Measurements from ENCODE around the gene CCDC148. TPM values are rescaled to one million over a fixed set of nuclear protein-coding genes. Genes with fewer than 3 reads are reported as not detected.

The CCDC148 gene
- total RNA-seq (0.56 TPM in 1 of 2 replicates, not detected in the other), polyA plus RNA-seq (not detected in 2 replicates), polyA minus RNA-seq (not detected in 2 replicates)
- 0.02 TPM for total RNA-seq (2013)

GRCh38 chr2:158456309-158457066, at the start of gene CCDC148, which contains the start of gene PKP4:
Gene CCDC148, minus strand, starts transcription at chr2:158456753. Its CDS starts 314 bp downstream, at chr2:158456439.
Gene PKP4, plus strand, starts transcription at chr2:158456952. Its CDS starts 76,233 bp downstream, at chr2:158533185.
- H3K27ac Mint-ChIP-seq, result peak within 1 kb of the TSS; percentile 69
- Histone ChIP-seq H3K4me3 (ENCODE audit: control extremely low read depth in 1 of 5, extremely low read depth in 1 of 5, insufficient read depth in 1 of 5, low read depth in 2 of 5, low read length in 4 of 5) (peak within 1 kb of the TSS; percentile 57 to 83 (median 69)), H3K4me2 (replicated peaks; ENCODE audit: low read depth, low read length, poor library complexity, severe bottlenecking) (peak within 1 kb of the TSS; percentile 93)

More at GRCh38 chr2:158456309-158457066, at the start of gene CCDC148, which contains the start of gene PKP4:
- intact Hi-C loops (cut with micrococcal nuclease), result loop anchor here (5.0 to 10.0 kb wide), 4 partner anchors 264 to 1446 kb away; partner anchors contain the start of genes ACVR1, LY75 and WDSUB1
- peak within 1 kb of the TSS; percentile 70 for H3K9ac ChIP-seq (ENCODE audit: low read length)
- ATAC-seq (ENCODE audit: low read depth) (peak; percentile 93), DNase-seq (peak; percentile 92)
- Mint-ChIP-seq H3K4me1 (peaks cover 17% of the 10 kb centered on the region), H3K4me3 (peak within 1 kb of the TSS; percentile 90), H3K9me3 (ENCODE audit: insufficient read depth) (no peaks in the 10 kb centered on the region), H3K27me3 (peaks cover 24% of the 10 kb centered on the region)
- H3K9me3 ChIP-seq (ENCODE audit: control extremely low read depth in 1 of 3, control insufficient read depth in 2 of 3, insufficient read depth in 1 of 3, low read length in 2 of 3), result no peaks in the 10 kb centered on the region
- H3K36me3 ChIP-seq (replicated peaks in 1 of 2; ENCODE audit: control extremely low read depth in 1 of 2, control insufficient read depth in 1 of 2, extremely low read depth in 1 of 2, insufficient read depth in 2 of 2, low read length in 1 of 2), result no peaks in the 10 kb centered on the region
- H3K27ac ChIP-seq (ENCODE audit: low read length in 2 of 2), result peak within 1 kb of the TSS in 1 of 2 donors; percentile 7
- POLR2A ChIA-PET, result no interaction called here
- H4K20me1 ChIP-seq (ENCODE audit: control insufficient read depth, insufficient read depth, low read length, poor library complexity, severe bottlenecking), result no peaks in the 10 kb centered on the region
- CTCF ChIA-PET, result interaction anchor here (0.6 to 0.8 kb wide), 2 partner anchors 11 to 74 kb away, joined by 3 to 6 read pairs; no protein-coding TSS in a partner anchor
- peaks cover 0 to 29% (median 9%) of the 10 kb centered on the region in 4 experiments for H3K27me3 ChIP-seq (replicated peaks in 1 of 4; ENCODE audit: control extremely low read depth in 1 of 4, control insufficient read depth in 3 of 4, insufficient read depth in 4 of 4, low read length in 3 of 4)
- WGBS (ENCODE audit: insufficient coverage), result under 1% methylated on average over 39 of the region's 48 CpGs
- H2AFZ ChIP-seq (ENCODE audit: insufficient read depth, low read depth, low read length, poor library complexity, severe bottlenecking), result peak within 1 kb of the TSS; percentile 90
- TF ChIP-seq CTCF (IDR thresholded peaks at IDR 0.05), result no peak
- TF ChIP-seq EZH2 (IDR thresholded peaks at IDR 0.05; ENCODE audit: borderline replicate concordance, insufficient read depth, low read depth, low read length, poor library complexity, severe bottlenecking), result no peak
- H3K79me2 ChIP-seq (ENCODE audit: control insufficient read depth, insufficient read depth, low read length), result no peaks in the 10 kb centered on the region
- peaks cover 12 to 16% of the 10 kb centered on the region in 2 donors for H3K4me1 ChIP-seq (ENCODE audit: control insufficient read depth in 2 of 2, insufficient read depth in 2 of 2, low read length in 2 of 2)
